SU-DHL-6 (cell line): ENCODE measurements around the gene OPN1SW.

Experiments used
- H2AFZ ChIP-seq: fragments of 200-600 bp; sonication (generic); 2 replicates; pipeline ENCODE4 v1.6.1; 2014; ENCODE audit warnings: low read depth, mild to moderate bottlenecking, moderate library complexity, mixed read lengths, antibody characterized with exemption, low read length; ENCODE audit not compliant: severe bottlenecking
- H3F3A ChIP-seq: fragments of 200-600 bp; shearing (Covaris generic); 2 replicates; pipeline ENCODE4 v1.6.0; 2016; ENCODE audit warnings: antibody characterized with exemption, mild to moderate bottlenecking; ENCODE audit not compliant: insufficient read depth
- H3K27ac ChIP-seq: fragments of 200-600 bp; sonication (generic); 2 replicates; pipeline ENCODE4 v1.5.1; 2016; ENCODE audit warnings: low read depth, mild to moderate bottlenecking, low read length, moderate library complexity, mixed read lengths
- H3K27me3 ChIP-seq: fragments of 200-600 bp; sonication (generic), shearing (Covaris generic); 2 replicates; pipeline ENCODE4 v1.6.0; 2014; ENCODE audit warnings: mild to moderate bottlenecking, low read length
- H3K36me3 ChIP-seq: fragments of 200-600 bp; sonication (generic); 2 replicates; pipeline ENCODE4 v1.6.1; 2014; ENCODE audit warnings: mild to moderate bottlenecking, low read length, mixed read lengths
- H3K4me2 ChIP-seq: fragments of 300-600, 200-600 bp; shearing (Covaris generic), sonication (generic); 2 replicates; pipeline ENCODE4 v1.6.0; 2014; ENCODE audit warnings: low read length, low read depth, mild to moderate bottlenecking; ENCODE audit not compliant: poor library complexity, severe bottlenecking
- H3K4me3 ChIP-seq: fragments of 200-600 bp; sonication (generic); 2 replicates; pipeline ENCODE4 v1.5.1; 2014; ENCODE audit warnings: antibody characterized with exemption, low read length, mild to moderate bottlenecking, mixed read lengths; ENCODE audit not compliant: insufficient read depth, poor library complexity, severe bottlenecking
- H3K79me2 ChIP-seq: fragments of 200-600 bp; sonication (generic); 2 replicates; pipeline ENCODE4 v1.6.1; 2014; ENCODE audit warnings: mild to moderate bottlenecking, low read length, moderate library complexity; ENCODE audit not compliant: insufficient read depth
- H3K9ac ChIP-seq: fragments of 200-600 bp; sonication (generic); 2 replicates; pipeline ENCODE4 v1.7.0; 2014; ENCODE audit warnings: mild to moderate bottlenecking, low read length
- H3K9me2 ChIP-seq: fragments of 200-600 bp; sonication (generic); replicated peaks from 2 replicates; pipeline ENCODE4 v1.6.1; 2014; ENCODE audit warnings: low read length; ENCODE audit not compliant: insufficient read depth
- H3K9me3 ChIP-seq: fragments of 200-600 bp; sonication (generic); 2 replicates; pipeline ENCODE4 v1.6.1; 2014; ENCODE audit warnings: low read length, mixed read lengths; ENCODE audit not compliant: insufficient read depth
- H4K20me1 ChIP-seq: fragments of 200-600 bp; sonication (generic); 2 replicates; pipeline ENCODE4 v1.6.1; 2014; ENCODE audit warnings: low read depth, mild to moderate bottlenecking, antibody characterized with exemption, low read length, moderate library complexity, mixed read lengths
- EZH2phosphoT487 ChIP-seq: fragments of 200-600 bp; sonication (generic), shearing (Covaris generic); conservative IDR thresholded peaks from 2 replicates; pipeline ENCODE4 v1.6.1; 2018; ENCODE audit warnings: mild to moderate bottlenecking, antibody characterized with exemption, low read length, moderate library complexity, mixed read lengths
- TF ChIP-seq, protein P1 (sequence below): fragments of 200-600 bp; sonication (generic); IDR thresholded peaks from one replicate; pipeline ENCODE4 v1.5.1; 2017; ENCODE audit warnings: antibody characterized with exemption, mild to moderate bottlenecking, low read length, moderate library complexity; ENCODE audit not compliant: insufficient read depth, poor library complexity, severe bottlenecking

Gene OPN1SW

DNA sequence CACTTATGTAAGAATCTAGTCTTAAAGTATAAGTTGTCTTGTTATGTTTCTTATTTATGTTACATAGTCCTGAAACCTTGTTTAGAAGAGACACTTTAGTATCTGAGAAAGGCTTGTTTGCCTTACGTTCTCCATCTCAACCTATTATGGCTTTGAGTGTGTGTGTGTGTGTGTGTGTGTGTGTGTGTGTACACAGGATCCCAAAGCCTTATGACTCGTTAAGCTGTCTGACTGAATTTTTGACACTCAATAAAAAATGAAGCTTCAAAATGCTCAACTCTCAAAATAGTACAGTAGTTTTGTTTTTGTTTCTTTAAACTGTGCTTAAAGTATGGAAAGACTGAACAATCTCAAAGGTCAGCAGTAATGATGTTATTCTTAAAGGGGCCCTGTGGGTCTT, 18.4 kb downstream of the OPN1SW start:
- Histone ChIP-seq H3K79me2 (peaks cover 3% of the 10 kb centered on the region; the same call in 1 of the 2 replicates), H2AFZ (no peak overlapping the region), H3K9me2 (no peaks in the 10 kb centered on the region), H3K9ac (no peak overlapping the region), H3K27ac (no peak overlapping the region), H3K27me3 (no peaks in the 10 kb centered on the region), H3F3A (peaks cover 5% of the 10 kb centered on the region; the same call in 1 of the 2 replicates), H4K20me1 (no peaks in the 10 kb centered on the region), H3K4me2 (no peak overlapping the region), H3K36me3 (peaks cover 36% of the 10 kb centered on the region), H3K9me3 (no peaks in the 10 kb centered on the region), H3K4me3 (no peak overlapping the region)
- no peak for TF ChIP-seq EZH2phosphoT487
- TF ChIP-seq, protein P1, sequence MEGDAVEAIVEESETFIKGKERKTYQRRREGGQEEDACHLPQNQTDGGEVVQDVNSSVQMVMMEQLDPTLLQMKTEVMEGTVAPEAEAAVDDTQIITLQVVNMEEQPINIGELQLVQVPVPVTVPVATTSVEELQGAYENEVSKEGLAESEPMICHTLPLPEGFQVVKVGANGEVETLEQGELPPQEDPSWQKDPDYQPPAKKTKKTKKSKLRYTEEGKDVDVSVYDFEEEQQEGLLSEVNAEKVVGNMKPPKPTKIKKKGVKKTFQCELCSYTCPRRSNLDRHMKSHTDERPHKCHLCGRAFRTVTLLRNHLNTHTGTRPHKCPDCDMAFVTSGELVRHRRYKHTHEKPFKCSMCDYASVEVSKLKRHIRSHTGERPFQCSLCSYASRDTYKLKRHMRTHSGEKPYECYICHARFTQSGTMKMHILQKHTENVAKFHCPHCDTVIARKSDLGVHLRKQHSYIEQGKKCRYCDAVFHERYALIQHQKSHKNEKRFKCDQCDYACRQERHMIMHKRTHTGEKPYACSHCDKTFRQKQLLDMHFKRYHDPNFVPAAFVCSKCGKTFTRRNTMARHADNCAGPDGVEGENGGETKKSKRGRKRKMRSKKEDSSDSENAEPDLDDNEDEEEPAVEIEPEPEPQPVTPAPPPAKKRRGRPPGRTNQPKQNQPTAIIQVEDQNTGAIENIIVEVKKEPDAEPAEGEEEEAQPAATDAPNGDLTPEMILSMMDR = no peak

DNA sequence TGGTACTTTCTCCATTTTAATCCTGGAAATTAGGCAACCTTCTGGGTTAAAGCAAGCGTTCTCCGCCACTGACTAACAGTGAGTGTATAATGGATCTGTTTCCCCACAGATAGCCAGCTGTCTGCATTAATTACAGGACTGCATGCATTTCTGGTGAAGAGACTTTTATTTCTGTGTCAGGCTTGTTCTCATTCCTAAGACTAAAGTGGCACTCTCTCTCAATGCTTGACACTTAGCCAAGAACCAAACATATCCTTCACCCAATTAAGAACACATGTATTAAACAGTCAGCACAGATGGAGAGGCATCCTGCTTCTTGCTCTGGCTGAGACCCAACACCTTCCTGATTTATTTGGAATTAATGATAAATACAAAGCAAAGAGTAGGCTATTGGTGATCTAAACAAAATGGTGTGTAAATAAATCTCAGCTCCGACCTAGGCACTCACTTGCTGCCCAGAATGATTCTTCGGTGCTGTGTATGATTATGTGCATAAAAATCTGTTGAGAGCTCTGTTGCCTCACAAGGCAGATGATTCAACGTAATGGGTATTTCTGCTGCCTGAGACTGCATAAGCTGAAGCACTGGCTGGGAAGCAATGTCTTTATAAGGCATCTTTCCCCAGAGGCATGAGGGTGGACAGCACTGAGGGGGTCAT, 19.6 kb downstream of the OPN1SW start:
- H2AFZ ChIP-seq = no peak overlapping the region
- H3K27me3 ChIP-seq = no peaks in the 10 kb centered on the region
- H3K9ac ChIP-seq = no peak overlapping the region
- no peak overlapping the region for H3K27ac ChIP-seq
- H3K9me3 ChIP-seq = no peaks in the 10 kb centered on the region
- no peak overlapping the region for H3K4me2 ChIP-seq
- TF ChIP-seq, protein P1 = no peak
- no peak for TF ChIP-seq EZH2phosphoT487
- no peaks in the 10 kb centered on the region for H4K20me1 ChIP-seq
- peaks cover 3% of the 10 kb centered on the region; the same call in 1 of the 2 replicates for H3F3A ChIP-seq
- no peak overlapping the region for H3K4me3 ChIP-seq
- H3K79me2 ChIP-seq = peaks cover 13% of the 10 kb centered on the region; the same call in 1 of the 2 replicates
- H3K9me2 ChIP-seq = no peaks in the 10 kb centered on the region
- H3K36me3 ChIP-seq = peaks cover 36% of the 10 kb centered on the region

DNA sequence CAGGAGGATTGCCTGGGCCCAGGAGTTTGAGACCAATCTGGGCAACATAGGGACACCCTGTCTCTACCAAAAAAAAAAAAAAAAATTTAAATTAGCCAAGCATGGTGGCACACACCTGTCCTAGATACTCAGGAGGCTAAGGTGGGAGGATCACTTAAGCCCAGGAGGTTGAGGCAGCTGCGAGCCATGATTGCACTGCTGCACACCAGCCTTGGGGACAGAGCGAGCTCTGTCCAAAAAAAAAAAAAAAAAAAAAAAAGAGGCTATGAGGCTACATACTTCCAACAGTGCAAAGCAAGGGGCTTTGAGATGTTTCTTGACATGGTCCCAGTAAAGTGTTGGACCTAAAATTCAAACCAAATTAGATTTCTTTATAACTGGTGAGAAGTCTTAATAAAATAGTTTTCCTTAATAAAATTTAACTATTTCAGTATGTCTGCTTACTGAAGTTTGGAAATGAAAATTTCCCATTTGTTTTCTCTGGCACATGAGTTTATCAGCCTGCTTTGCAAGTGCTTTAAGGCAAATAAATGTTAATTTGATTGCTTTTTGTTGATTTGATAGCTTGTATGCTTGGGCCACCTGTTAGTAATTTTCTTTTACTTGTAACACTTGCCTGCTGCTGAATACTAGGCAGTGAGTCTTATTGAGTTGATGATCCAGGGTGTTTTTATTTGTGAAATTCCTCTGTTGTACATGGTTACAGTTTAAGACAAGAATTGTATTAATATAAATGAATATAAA, 20.3 kb downstream of the OPN1SW start:
- Histone ChIP-seq H3K4me3 (no peak overlapping the region), H4K20me1 (no peaks in the 10 kb centered on the region), H3K4me2 (no peak overlapping the region), H3K79me2 (peaks cover 13% of the 10 kb centered on the region; the same call in 1 of the 2 replicates), H3K36me3 (peaks cover 42% of the 10 kb centered on the region), H3K27ac (no peak overlapping the region), H3K27me3 (no peaks in the 10 kb centered on the region), H3F3A (peaks cover 3% of the 10 kb centered on the region; the same call in 1 of the 2 replicates), H3K9me3 (no peaks in the 10 kb centered on the region), H3K9ac (no peak overlapping the region), H2AFZ (no peak overlapping the region), H3K9me2 (no peaks in the 10 kb centered on the region)
- no peak for TF ChIP-seq EZH2phosphoT487

DNA sequence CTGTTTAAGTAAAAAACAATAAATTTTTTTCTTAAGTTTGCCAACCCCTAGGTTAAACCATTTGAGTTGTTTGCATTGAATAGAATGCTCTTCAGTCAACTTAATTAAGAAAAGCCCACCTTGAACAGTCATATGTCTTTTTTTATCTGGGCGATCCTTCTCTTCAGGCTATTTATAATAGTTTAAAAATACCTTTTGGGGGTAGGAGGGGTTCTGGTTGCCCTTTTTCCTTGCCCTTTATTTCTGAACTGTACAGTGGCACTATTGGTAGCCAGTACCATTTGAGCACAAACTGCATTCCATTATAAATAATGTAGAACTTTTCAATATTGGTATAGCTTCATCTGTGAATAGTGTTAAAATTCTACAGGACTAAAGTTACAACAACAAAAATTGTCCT, 23.3 kb downstream of the OPN1SW start:
- H3K79me2 ChIP-seq = peaks cover 35% of the 10 kb centered on the region
- H3K4me3 ChIP-seq = no peak overlapping the region
- no peak overlapping the region for H3K9ac ChIP-seq
- H4K20me1 ChIP-seq = peaks cover 5% of the 10 kb centered on the region; the same call in 1 of the 2 replicates
- no peak for TF ChIP-seq EZH2phosphoT487
- TF ChIP-seq, protein P1 = no peak
- no peak overlapping the region for H2AFZ ChIP-seq
- H3K36me3 ChIP-seq = peaks cover 41% of the 10 kb centered on the region
- H3K4me2 ChIP-seq = no peak overlapping the region
- H3K9me2 ChIP-seq = no peaks in the 10 kb centered on the region
- peaks cover 3% of the 10 kb centered on the region; the same call in 1 of the 2 replicates for H3F3A ChIP-seq
- H3K27me3 ChIP-seq = no peaks in the 10 kb centered on the region
- H3K9me3 ChIP-seq = no peaks in the 10 kb centered on the region
- no peak overlapping the region for H3K27ac ChIP-seq
